ENCODE measurements around the gene DMKN.
"Not testable (repeated sequence)": the region's sequence is repeated elsewhere in the genome, so short reads cannot be mapped to it uniquely, and the experiment has no call there.

Gene DMKN

GRCh38 chr19:35497406-35497805 lies 16.0 kb downstream of the DMKN start:
- no peak for DNase-seq (ENCODE audit: low read depth in 2 of 2)

DNA sequence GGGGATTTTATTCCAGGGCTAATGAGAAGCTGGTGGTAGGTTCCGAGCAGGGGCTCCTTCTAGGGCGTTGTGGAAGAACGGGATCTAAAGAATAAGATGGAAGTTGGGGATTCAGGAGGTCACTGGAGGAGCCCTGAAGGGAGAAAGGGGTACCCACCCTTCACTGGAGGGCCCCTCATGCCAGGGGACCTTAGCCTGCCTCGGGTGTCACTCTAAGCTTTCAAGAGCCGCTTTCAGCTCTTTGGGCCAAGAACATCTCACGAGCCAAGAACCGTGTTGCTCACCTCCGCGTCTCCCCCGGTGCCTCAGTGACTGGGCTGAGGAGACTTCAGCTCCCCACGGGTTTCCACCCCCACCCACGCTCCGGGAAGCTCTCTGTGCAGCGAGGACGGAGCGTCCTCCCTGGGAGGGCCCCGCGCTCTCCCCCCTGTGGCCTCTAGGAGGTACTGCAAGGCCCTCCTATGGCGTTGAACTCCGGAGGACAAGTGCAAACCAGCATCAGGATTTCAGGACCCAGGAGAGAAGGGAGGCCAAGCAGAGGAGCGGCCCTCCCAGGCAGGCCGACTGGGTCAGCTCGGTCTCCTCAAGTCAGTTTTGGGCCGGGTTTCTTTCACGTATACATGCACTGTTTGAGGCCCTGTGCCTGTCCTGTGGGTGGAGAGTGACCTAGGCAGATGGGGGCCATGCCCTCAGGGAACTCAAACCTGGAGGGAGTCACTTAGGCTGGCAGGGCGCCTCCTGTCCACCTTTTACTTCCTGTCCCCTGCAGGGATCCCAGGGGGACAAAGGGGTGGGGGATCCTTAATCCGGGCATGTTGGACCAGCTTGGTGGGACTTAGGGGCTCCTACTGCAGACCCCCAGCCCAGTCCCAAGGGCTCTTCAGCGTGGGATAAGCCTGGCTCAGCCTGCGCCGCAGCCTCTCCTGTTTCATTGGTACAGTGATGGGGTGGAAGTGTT lies 18.1 kb downstream of the DMKN start:
- peak in 1 of 2 experiments; percentile 23 for DNase-seq (ENCODE audit: low read depth in 2 of 2)

DNA sequence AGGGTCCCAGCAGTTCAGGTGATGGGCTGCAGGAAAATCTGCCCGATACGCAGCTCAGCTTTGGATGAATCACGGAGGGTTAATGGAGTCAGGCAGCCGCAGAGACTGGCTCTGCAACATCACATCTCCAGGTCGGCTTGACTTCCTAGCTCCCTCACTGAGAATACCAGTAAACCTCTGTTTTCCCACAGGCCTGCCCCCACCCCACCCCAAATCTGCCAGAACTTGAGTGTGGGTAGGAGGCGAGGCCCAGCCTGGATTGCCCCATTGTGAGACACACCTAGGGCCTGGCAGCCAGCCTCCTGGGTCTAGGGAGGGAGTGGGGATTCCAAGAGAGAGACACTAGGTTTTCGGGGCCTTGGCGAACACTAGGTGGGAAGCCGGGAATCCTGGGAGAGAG lies 19.5 kb downstream of the DMKN start:
- no peak for DNase-seq (ENCODE audit: low read depth in 2 of 2)

- DNase-seq (ENCODE audit: low read depth in 2 of 2): no peak
Measured at GRCh38 chr19:35491836-35492360, 21.6 kb downstream of the DMKN start.

DNA sequence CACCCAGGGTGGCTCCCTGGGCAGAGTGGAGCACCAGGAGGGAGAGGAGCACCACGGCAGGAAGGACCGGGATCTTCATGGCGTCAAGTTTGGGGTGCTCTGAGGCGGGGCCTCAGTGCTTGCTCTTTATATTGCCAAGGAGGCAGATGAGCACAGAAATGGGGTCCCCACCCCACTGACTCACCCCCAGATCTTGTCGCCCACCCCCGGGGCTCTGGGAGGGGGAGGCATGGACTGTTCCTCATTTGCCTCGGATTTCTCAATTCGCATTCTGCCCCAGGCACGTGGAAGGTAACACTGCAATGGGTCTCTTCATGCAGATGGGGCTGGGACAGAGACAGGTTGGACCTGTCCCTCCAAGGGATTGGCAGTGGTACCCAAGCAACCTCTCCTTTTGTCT lies 23.1 kb downstream of the DMKN start, which contains the start of gene KRTDAP:
Gene KRTDAP (minus strand): TSS at position 101 of the 400 bp plus-strand sequence. CDS start 22 bp downstream, at position 79.
- DNase-seq (ENCODE audit: low read depth in 2 of 2): no peak

DNA sequence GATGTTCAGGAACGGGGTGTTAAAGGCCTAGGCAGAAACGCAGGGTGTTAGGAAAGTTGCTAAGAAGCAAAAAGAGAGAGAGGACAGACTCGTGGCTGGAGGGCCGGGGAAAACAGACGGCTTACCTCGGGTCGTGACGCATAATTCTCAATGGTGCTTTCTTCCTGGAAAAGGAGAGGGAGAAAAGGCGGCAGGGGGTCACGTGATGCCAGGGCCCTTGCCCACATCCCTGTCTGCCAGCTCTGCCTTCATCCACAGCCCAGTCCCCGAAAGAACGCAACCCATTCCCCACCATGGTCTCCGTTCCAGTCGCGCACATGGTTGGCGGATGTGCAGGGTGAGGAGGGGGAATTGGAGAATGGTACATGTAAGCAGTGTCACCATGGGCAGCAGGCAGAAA lies 24.8 kb downstream of the DMKN start:
- no peak for DNase-seq (ENCODE audit: low read depth in 2 of 2)

- no peak for DNase-seq (ENCODE audit: low read depth in 2 of 2)
Measured at GRCh38 chr19:35487656-35488182, 25.7 kb downstream of the DMKN start.

GRCh38 chr19:35486268-35486708 lies 27.2 kb downstream of the DMKN start:
- DNase-seq (ENCODE audit: low read depth in 2 of 2): no peak

- DNase-seq (ENCODE audit: low read depth in 2 of 2): no peak
Measured at GRCh38 chr19:35484252-35485036, 29.0 kb downstream of the DMKN start.

DNA sequence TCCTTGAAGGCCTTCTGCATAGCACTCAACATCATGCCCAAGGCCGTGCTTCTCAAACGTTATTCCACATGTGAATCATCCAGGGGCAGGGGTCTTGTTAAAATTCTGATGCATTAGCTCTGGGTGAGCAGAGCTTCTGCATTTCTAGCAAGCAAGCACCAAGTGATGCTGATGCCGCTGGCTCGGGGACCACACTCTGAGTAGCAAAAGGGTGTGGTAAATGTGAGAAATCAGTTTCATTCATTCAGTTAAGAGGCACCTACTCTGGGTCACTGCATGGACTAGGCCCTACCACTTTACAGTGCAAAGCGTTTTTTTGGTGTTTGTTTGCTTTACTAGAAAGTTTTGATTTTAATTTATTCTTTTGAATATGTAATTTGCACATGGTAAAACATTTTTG lies 30.4 kb downstream of the DMKN start:
- DNase-seq (ENCODE audit: low read depth in 2 of 2): no peak

- no peak for DNase-seq (ENCODE audit: low read depth in 2 of 2)
Measured at GRCh38 chr19:35478794-35479677, 34.4 kb downstream of the DMKN start.

GRCh38 chr19:35476149-35476548 lies 37.3 kb downstream of the DMKN start:
- DNase-seq (ENCODE audit: low read depth in 2 of 2): no peak

GRCh38 chr19:35474594-35474993 lies 38.9 kb downstream of the DMKN start:
- not testable (repeated sequence) for DNase-seq (ENCODE audit: low read depth in 2 of 2)

DNA sequence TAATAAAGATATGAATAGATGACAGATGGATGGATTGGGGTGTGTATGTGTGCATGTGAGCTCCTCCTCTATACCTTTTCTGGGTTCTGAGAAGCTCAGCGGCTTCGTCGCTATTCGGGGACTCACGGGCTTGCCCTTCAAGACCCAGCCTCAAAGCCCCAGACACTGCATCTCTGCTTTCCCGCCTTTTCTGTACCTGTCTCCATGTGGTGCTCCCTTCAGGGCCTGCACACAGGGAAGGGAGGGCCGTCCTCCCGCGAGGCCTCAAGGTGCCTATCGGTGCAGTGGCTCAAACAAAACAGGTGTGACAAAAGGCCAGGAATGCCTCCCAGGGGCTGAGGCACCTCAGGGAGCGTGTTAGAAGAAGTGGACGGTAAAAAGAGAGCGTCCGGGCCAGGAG lies 39.3 kb downstream of the DMKN start:
- no peak for DNase-seq (ENCODE audit: low read depth in 2 of 2)

- no peak for DNase-seq (ENCODE audit: low read depth in 2 of 2)
Measured at GRCh38 chr19:35471946-35472345, 41.5 kb downstream of the DMKN start.

DNA sequence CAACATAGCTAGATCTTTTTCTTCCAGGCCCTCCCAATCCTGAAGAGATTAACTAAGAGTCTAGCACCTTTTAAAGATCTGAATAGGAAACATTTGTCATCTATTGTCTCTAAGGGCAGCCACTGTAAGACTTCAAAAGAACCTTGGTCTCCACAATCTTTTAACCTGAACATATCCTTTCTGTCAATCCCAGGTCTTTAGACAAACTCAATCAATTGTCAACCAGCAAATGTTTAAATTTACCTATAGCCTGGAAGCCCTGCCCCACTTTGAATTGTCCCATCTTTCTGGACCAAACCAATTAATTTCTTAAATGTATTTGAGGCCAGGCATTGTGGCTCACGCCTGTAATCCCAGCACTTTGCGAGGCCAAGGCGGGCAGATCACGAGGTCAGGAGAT lies 42.4 kb downstream of the DMKN start:
- DNase-seq (ENCODE audit: low read depth in 2 of 2): not testable (repeated sequence)

- no peak for DNase-seq (ENCODE audit: low read depth in 2 of 2)
Measured at GRCh38 chr19:35470128-35470527, 43.3 kb downstream of the DMKN start.

- no peak for DNase-seq (ENCODE audit: low read depth in 2 of 2)
Measured at GRCh38 chr19:35468637-35469036, 44.8 kb downstream of the DMKN start.

GRCh38 chr19:35466259-35466658 lies 47.2 kb downstream of the DMKN start:
- no peak for DNase-seq (ENCODE audit: low read depth in 2 of 2)

GRCh38 chr19:35462956-35463355 lies 50.5 kb downstream of the DMKN start:
- not testable (repeated sequence) for DNase-seq (ENCODE audit: low read depth in 2 of 2)

GRCh38 chr19:35462476-35462953 lies 50.9 kb downstream of the DMKN start:
- no peak for DNase-seq (ENCODE audit: low read depth in 2 of 2)
